Neuronal stem cell (in vitro differentiated cells): ENCODE data around the gene TRIM40.

Source experiments
- DNase-seq: peaks from one replicate; pipeline ENCODE4 v3.0.0-alpha.2; 2013; ENCODE audit warnings: low spot score
- H2AFZ ChIP-seq: one replicate; pipeline ENCODE4 v1.6.1; 2013; ENCODE audit warnings: mild to moderate bottlenecking, low read length, inconsistent platforms
- H2AK5ac ChIP-seq: 2 replicates; pipeline ENCODE4 v1.6.1; 2013; ENCODE audit warnings: low read depth, mild to moderate bottlenecking, inconsistent platforms, low read length, moderate library complexity, mixed read lengths
- H2BK120ac ChIP-seq: 2 replicates; pipeline ENCODE4 v1.6.1; 2013; ENCODE audit warnings: low read depth, mild to moderate bottlenecking, inconsistent platforms, low read length, moderate library complexity, mixed read lengths
- H2BK12ac ChIP-seq: one replicate; pipeline ENCODE4 v1.6.1; 2013; ENCODE audit warnings: low read length, inconsistent platforms
- H2BK15ac ChIP-seq: 2 replicates; pipeline ENCODE4 v1.6.1; 2013; ENCODE audit warnings: mild to moderate bottlenecking, low read length, inconsistent platforms, mixed read lengths
- H2BK5ac ChIP-seq: one replicate; pipeline ENCODE4 v1.6.1; 2013; ENCODE audit warnings: inconsistent platforms, mild to moderate bottlenecking, low read length, moderate library complexity
- H3K14ac ChIP-seq: one replicate; pipeline ENCODE4 v1.6.1; 2013; ENCODE audit warnings: low read length, inconsistent platforms
- H3K18ac ChIP-seq: 2 replicates; pipeline ENCODE4 v1.6.1; 2013; ENCODE audit warnings: low read length, inconsistent platforms
- H3K23ac ChIP-seq: 2 replicates; pipeline ENCODE4 v1.6.1; 2013; ENCODE audit warnings: low read depth, mild to moderate bottlenecking, mixed read lengths, low read length, inconsistent platforms; ENCODE audit not compliant: poor library complexity
- H3K27ac ChIP-seq: replicated peaks from 3 replicates; pipeline ENCODE4 v1.5.1; 2013; ENCODE audit warnings: low read length, inconsistent platforms
- H3K27me3 ChIP-seq, 3 experiments: 2 replicates each; pipeline ENCODE4 v1.6.1; 2013; ENCODE audit warnings: low read length in 3 of 3, mild to moderate bottlenecking in 2 of 3, inconsistent platforms in 1 of 3, low read depth in 1 of 3, mixed read lengths in 1 of 3, moderate library complexity in 1 of 3; ENCODE audit not compliant: control insufficient read depth in 3 of 3, insufficient read depth in 3 of 3
- H3K36me3 ChIP-seq, 2 donors: replicated peaks in 1 of 2; 2 replicates each; pipeline ENCODE4 v1.6.1; 2013; ENCODE audit warnings: low read length in 2 of 2; ENCODE audit not compliant: control insufficient read depth in 2 of 2, insufficient read depth in 2 of 2
- H3K4ac ChIP-seq: 2 replicates; pipeline ENCODE4 v1.6.1; 2013; ENCODE audit warnings: inconsistent platforms, mild to moderate bottlenecking, low read length, moderate library complexity
- H3K4me1 ChIP-seq, 2 donors: 1 replicate in 1 of 2; 2 replicates in 1 of 2; pipeline ENCODE4 v1.6.1; 2013; ENCODE audit warnings: low read length in 2 of 2, low read depth in 1 of 2; ENCODE audit not compliant: control insufficient read depth in 2 of 2, insufficient read depth in 1 of 2
- H3K4me2 ChIP-seq: one replicate; pipeline ENCODE4 v1.6.1; 2013; ENCODE audit warnings: mild to moderate bottlenecking, low read length, inconsistent platforms; ENCODE audit not compliant: insufficient read depth, poor library complexity, severe bottlenecking
- H3K4me3 ChIP-seq, 2 donors: 2 replicates each; pipeline ENCODE4 v1.5.1; 2013; ENCODE audit warnings: low read length in 2 of 2, mild to moderate bottlenecking in 2 of 2, inconsistent platforms in 1 of 2, moderate library complexity in 1 of 2
- H3K79me1 ChIP-seq: one replicate; pipeline ENCODE4 v1.6.1; 2013; ENCODE audit warnings: low read depth, mild to moderate bottlenecking, inconsistent platforms, low read length, moderate library complexity
- H3K9ac ChIP-seq: one replicate; pipeline ENCODE4 v1.6.1; 2013; ENCODE audit warnings: mild to moderate bottlenecking, low read depth, low read length, inconsistent platforms; ENCODE audit not compliant: poor library complexity
- H3K9me3 ChIP-seq, 2 donors: replicated peaks in 1 of 2; 2 replicates each; pipeline versions ENCODE3 to v1.6.1; 2013; ENCODE audit warnings: low read length in 2 of 2, mild to moderate bottlenecking in 2 of 2, inconsistent platforms in 1 of 2, low read depth in 1 of 2, mixed read lengths in 1 of 2, moderate library complexity in 1 of 2; ENCODE audit not compliant: control insufficient read depth in 2 of 2, insufficient read depth in 1 of 2
- H4K8ac ChIP-seq: one replicate; pipeline ENCODE4 v1.6.1; 2013; ENCODE audit warnings: low read depth, mild to moderate bottlenecking, inconsistent platforms, low read length, moderate library complexity
- H4K91ac ChIP-seq: one replicate; pipeline ENCODE4 v1.6.1; 2013; ENCODE audit warnings: low read length, low read depth, mild to moderate bottlenecking, inconsistent platforms; ENCODE audit not compliant: poor library complexity
- WGBS, 2 donors: extraction: QIAGEN DNeasy Blood & Tissue Kit; methylation state at CpG; one replicate each; pipeline ENCODE4 v1.1.7; 2013; ENCODE audit warnings: missing lambda C conversion rate in 2 of 2, mixed read lengths in 1 of 2; ENCODE audit not compliant: insufficient read length in 2 of 2, insufficient replicate concordance in 1 of 2; ENCODE audit errors: extremely low coverage in 2 of 2; 5-methylcytosine and 5-hydroxymethylcytosine counted together

The TRIM40 gene

DNA sequence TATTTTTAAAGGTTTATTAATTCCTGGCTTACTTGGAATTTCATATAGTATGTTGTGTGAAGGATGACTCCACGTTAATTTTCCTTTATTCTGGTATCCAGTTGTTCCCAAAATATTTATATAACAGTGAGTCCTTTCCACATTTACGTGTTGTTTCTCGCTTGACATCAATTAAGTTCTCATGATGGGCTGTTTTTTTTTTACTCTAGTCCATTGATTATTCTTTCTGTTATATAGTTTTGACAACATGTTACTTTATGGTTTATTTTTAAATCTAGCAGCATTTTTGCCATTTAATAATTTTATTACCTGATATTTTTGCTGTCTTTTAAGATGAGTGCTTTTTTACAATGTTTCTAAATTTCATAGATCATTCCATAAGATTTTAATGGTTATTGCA, 6.7 kb downstream of the TRIM40 start:
- no peaks in the 10 kb centered on the region for H3K9me3 ChIP-seq
- H2BK12ac ChIP-seq: no peak overlapping the region
- no peak overlapping the region for H3K4me3 ChIP-seq
- DNase-seq: no peak
- no CpG with 5 or more reads among the region's 3 CpGs for WGBS, 2 donors
- H3K18ac ChIP-seq: no peak overlapping the region
- no peaks in the 10 kb centered on the region for H3K4me1 ChIP-seq
- H2BK15ac ChIP-seq: no peak overlapping the region
- H2AFZ ChIP-seq: no peak overlapping the region
- no peak overlapping the region for H3K4ac ChIP-seq
- H3K23ac ChIP-seq: no peak overlapping the region
- no peak overlapping the region for H4K8ac ChIP-seq
- no peak overlapping the region for H3K27ac ChIP-seq
- H3K79me1 ChIP-seq: no peaks in the 10 kb centered on the region
- no peak overlapping the region for H4K91ac ChIP-seq
- H3K9ac ChIP-seq: no peak overlapping the region
- no peak overlapping the region for H2BK5ac ChIP-seq
- no peak overlapping the region for H3K4me2 ChIP-seq
- H3K14ac ChIP-seq: no peak overlapping the region
- H2BK120ac ChIP-seq: no peak overlapping the region
- peaks cover 0 to 48% (median 0%) of the 10 kb centered on the region in 3 experiments for H3K27me3 ChIP-seq
- no peak overlapping the region for H2AK5ac ChIP-seq
- H3K36me3 ChIP-seq: no peaks in the 10 kb centered on the region

- Histone ChIP-seq H2BK15ac (no peak overlapping the region), H3K4me1 (no peaks in the 10 kb centered on the region), H4K91ac (no peak overlapping the region), H2BK5ac (no peak overlapping the region), H2AFZ (no peak overlapping the region), H2BK12ac (no peak overlapping the region), H3K27ac (no peak overlapping the region), H3K4me3 (no peak overlapping the region), H3K79me1 (no peaks in the 10 kb centered on the region), H3K9me3 (no peaks in the 10 kb centered on the region), H3K23ac (no peak overlapping the region), H3K27me3 (peaks cover 0 to 46% (median 0%) of the 10 kb centered on the region in 3 experiments), H3K36me3 (no peaks in the 10 kb centered on the region), H3K9ac (no peak overlapping the region), H2BK120ac (no peak overlapping the region), H3K18ac (no peak overlapping the region), H3K14ac (no peak overlapping the region), H3K4ac (no peak overlapping the region), H4K8ac (no peak overlapping the region), H3K4me2 (no peak overlapping the region), H2AK5ac (no peak overlapping the region)
- DNase-seq: no peak
- WGBS, 2 donors: no CpG with 5 or more reads among the region's 2 CpGs
Measured at GRCh38 chr6:30143780-30144179, 7.8 kb downstream of the TRIM40 start.

- H3K27ac ChIP-seq: no peak overlapping the region
- H3K4me2 ChIP-seq: no peak overlapping the region
- DNase-seq: no peak
- no peak overlapping the region for H3K9ac ChIP-seq
- H3K79me1 ChIP-seq: no peaks in the 10 kb centered on the region
- H3K27me3 ChIP-seq: peaks cover 0 to 44% (median 0%) of the 10 kb centered on the region in 3 experiments
- H2AK5ac ChIP-seq: no peak overlapping the region
- no peak overlapping the region for H2BK5ac ChIP-seq
- H2BK15ac ChIP-seq: no peak overlapping the region
- H3K4me3 ChIP-seq: no peak overlapping the region
- no peak overlapping the region for H2BK12ac ChIP-seq
- no peaks in the 10 kb centered on the region for H3K9me3 ChIP-seq
- H4K8ac ChIP-seq: no peak overlapping the region
- H3K18ac ChIP-seq: no peak overlapping the region
- H3K4me1 ChIP-seq: no peaks in the 10 kb centered on the region
- no peak overlapping the region for H2AFZ ChIP-seq
- no peak overlapping the region for H4K91ac ChIP-seq
- no CpG with 5 or more reads among the region's 6 CpGs for WGBS, 2 donors
- no peak overlapping the region for H3K14ac ChIP-seq
- no peak overlapping the region for H2BK120ac ChIP-seq
- H3K23ac ChIP-seq: no peak overlapping the region
- H3K4ac ChIP-seq: no peak overlapping the region
- H3K36me3 ChIP-seq: no peaks in the 10 kb centered on the region
Measured at GRCh38 chr6:30144811-30145210, 8.9 kb downstream of the TRIM40 start.

GRCh38 chr6:30145818-30146217, 9.9 kb downstream of the TRIM40 start:
- Histone ChIP-seq H3K4me2 (no peak overlapping the region), H3K9ac (no peak overlapping the region), H4K91ac (no peak overlapping the region), H2BK15ac (no peak overlapping the region), H3K18ac (no peak overlapping the region), H2BK5ac (no peak overlapping the region), H4K8ac (no peak overlapping the region), H3K4me1 (no peaks in the 10 kb centered on the region), H3K9me3 (no peaks in the 10 kb centered on the region), H3K14ac (no peak overlapping the region), H3K23ac (no peak overlapping the region), H3K27ac (no peak overlapping the region), H2AK5ac (no peak overlapping the region), H3K4me3 (no peak overlapping the region), H3K36me3 (no peaks in the 10 kb centered on the region), H2BK120ac (no peak overlapping the region), H3K79me1 (no peaks in the 10 kb centered on the region), H2BK12ac (no peak overlapping the region), H2AFZ (no peak overlapping the region), H3K27me3 (peaks cover 0 to 49% (median 0%) of the 10 kb centered on the region in 3 experiments), H3K4ac (no peak overlapping the region)
- DNase-seq: no peak
- no CpG with 5 or more reads among the region's 7 CpGs for WGBS, 2 donors
